ENCODE results near the gene ARHGEF9.

The ARHGEF9 gene

DNA sequence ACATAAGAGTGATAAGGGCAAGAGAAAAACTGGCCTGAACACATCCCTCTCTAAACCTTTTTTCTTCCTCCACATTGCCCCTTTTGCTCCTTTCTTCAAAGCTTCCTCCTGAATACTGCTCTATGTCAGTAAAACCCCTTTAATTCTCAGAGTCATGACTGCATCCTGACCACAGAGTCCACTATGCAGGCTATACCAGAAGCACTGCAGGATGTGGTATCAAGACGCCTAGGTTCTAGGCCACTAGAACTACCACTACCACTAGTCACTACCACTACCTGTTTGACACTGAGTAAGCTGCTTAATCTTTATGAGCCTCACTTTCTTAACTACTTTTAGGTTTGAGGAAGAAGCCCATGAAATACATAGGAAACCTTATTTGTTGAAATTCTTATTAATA, 38.7 kb downstream of the ARHGEF9 start:
- Histone ChIP-seq H3K36me3 (ENCODE audit: insufficient read depth, low read length) (no peaks in the 10 kb centered on the region), H3K9ac (ENCODE audit: low read length) (no peak overlapping the region), H3K27me3 (ENCODE audit: control insufficient read depth in 1 of 2, insufficient read depth in 2 of 2, low read length in 2 of 2) (no peaks in the 10 kb centered on the region), H3K4me3 (ENCODE audit: low read depth in 1 of 2, low read length in 2 of 2) (no peak overlapping the region), H3K9me3 (ENCODE audit: low read length) (no peaks in the 10 kb centered on the region), H3K27ac (ENCODE audit: low read depth, low read length) (no peak overlapping the region), H3K4me1 (ENCODE audit: insufficient read depth, low read length) (peaks cover 18% of the 10 kb centered on the region)

DNA sequence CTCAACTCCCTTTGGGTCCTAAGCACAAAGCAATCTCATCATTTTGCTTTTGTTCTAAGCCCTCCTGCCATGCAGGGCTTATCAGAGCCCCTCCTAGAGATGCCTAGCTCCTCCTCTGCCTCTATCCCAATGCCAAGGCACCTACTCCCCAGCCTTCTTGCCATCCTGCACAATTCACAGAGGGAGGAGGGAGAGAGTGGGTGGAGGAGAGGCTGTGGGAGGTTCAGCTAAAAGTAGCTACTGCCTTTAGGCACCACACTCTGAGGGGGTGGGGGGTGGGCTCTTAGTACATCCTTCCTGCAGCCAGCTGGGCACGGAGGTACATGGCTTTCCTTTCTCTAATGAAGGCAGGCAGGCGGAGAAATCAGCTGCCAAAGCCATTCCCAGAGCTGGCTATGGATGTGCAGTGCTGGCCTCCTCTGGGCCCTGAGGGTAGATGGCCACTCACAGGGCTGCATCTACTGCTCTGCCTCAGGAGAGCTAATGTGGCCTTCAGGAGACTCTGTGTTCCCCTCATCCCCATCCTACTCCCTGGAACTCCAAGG, 40.1 kb downstream of the ARHGEF9 start:
- Histone ChIP-seq H3K4me1 (ENCODE audit: insufficient read depth, low read length) (peaks cover 11% of the 10 kb centered on the region), H3K36me3 (ENCODE audit: insufficient read depth, low read length) (no peaks in the 10 kb centered on the region), H3K9me3 (ENCODE audit: low read length) (no peaks in the 10 kb centered on the region), H3K27me3 (ENCODE audit: control insufficient read depth in 1 of 2, insufficient read depth in 2 of 2, low read length in 2 of 2) (no peaks in the 10 kb centered on the region), H3K4me3 (ENCODE audit: low read depth in 1 of 2, low read length in 2 of 2) (no peak overlapping the region), H3K9ac (ENCODE audit: low read length) (no peak overlapping the region), H3K27ac (ENCODE audit: low read depth, low read length) (no peak overlapping the region)

DNA sequence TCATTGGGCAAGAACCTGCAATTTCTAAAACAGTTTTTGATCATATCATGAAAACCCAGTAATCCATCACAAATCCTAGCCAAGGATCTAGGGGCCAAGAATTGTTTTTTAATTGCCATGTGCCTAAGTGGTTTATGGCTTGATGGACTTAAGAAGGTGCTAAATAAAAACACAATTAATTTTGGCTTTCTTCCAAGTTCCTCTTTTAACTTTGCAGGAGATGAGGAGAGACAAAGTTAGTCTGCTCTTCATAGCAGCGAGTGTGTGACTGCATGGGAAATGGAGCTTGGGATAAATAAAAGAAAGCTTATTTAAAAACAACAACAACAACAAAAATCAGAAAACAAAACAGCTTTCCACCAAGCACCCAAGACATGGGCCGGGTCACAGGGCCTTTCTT, 41.4 kb downstream of the ARHGEF9 start:
- Histone ChIP-seq H3K36me3 (ENCODE audit: insufficient read depth, low read length) (no peaks in the 10 kb centered on the region), H3K27ac (ENCODE audit: low read depth, low read length) (no peak overlapping the region)

DNA sequence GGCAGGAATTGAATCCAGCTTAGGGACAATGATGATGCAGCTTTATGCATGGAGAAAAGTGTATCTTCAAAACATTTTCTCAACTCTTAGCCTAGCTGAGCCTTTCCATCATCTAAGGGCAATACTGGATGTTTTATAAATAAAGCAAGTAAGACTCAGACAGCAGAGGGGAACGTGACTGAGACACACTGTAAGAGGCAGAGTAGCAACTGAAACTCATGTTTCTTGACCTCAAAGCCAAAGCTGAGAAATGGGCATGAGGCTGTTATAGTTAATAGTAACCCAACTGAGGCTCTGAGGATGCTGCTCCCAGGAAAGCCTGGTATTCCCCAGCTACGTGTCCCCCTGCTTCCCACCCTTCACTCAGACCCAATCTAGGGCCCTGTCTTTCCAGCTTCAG, 44.6 kb downstream of the ARHGEF9 start:
- Histone ChIP-seq H3K4me3 (ENCODE audit: low read depth in 1 of 2, low read length in 2 of 2) (no peak overlapping the region), H3K4me1 (ENCODE audit: insufficient read depth, low read length) (peaks cover 8% of the 10 kb centered on the region), H3K27ac (ENCODE audit: low read depth, low read length) (no peak overlapping the region), H3K27me3 (ENCODE audit: control insufficient read depth in 1 of 2, insufficient read depth in 2 of 2, low read length in 2 of 2) (no peaks in the 10 kb centered on the region), H3K36me3 (ENCODE audit: insufficient read depth, low read length) (no peaks in the 10 kb centered on the region), H3K9ac (ENCODE audit: low read length) (no peak overlapping the region), H3K9me3 (ENCODE audit: low read length) (no peaks in the 10 kb centered on the region)

More for the DNA sequence above, 41.4 kb downstream of the ARHGEF9 start:
- Histone ChIP-seq H3K9ac (ENCODE audit: low read length) (no peak overlapping the region), H3K27me3 (ENCODE audit: control insufficient read depth in 1 of 2, insufficient read depth in 2 of 2, low read length in 2 of 2) (no peaks in the 10 kb centered on the region), H3K4me1 (ENCODE audit: insufficient read depth, low read length) (peaks cover 9% of the 10 kb centered on the region), H3K4me3 (ENCODE audit: low read depth in 1 of 2, low read length in 2 of 2) (no peak overlapping the region), H3K9me3 (ENCODE audit: low read length) (no peaks in the 10 kb centered on the region)

DNA sequence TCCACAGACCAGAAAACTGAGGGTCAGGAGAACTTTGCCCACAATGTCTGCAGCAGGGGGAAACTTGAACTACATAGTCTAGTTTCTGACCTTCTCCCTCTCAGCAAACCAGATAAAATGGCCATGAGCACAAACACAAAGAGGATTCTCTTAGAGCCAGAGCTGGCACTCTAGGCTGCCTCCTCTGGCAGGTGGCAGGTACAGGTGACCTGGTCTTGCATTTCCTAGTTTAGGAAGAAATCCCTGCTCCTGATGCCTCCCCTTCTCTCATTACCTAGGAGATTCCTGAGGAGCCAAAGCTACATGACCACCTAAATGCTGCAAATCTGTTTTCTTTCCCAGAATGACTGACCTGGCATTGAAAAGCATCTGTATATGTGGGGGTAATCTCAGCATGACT, 45.1 kb downstream of the ARHGEF9 start:
- Histone ChIP-seq H3K4me3 (ENCODE audit: low read depth in 1 of 2, low read length in 2 of 2) (no peak overlapping the region), H3K9ac (ENCODE audit: low read length) (no peak overlapping the region), H3K36me3 (ENCODE audit: insufficient read depth, low read length) (no peaks in the 10 kb centered on the region), H3K4me1 (ENCODE audit: insufficient read depth, low read length) (peaks cover 8% of the 10 kb centered on the region), H3K9me3 (ENCODE audit: low read length) (no peaks in the 10 kb centered on the region), H3K27me3 (ENCODE audit: control insufficient read depth in 1 of 2, insufficient read depth in 2 of 2, low read length in 2 of 2) (no peaks in the 10 kb centered on the region), H3K27ac (ENCODE audit: low read depth, low read length) (no peak overlapping the region)

DNA sequence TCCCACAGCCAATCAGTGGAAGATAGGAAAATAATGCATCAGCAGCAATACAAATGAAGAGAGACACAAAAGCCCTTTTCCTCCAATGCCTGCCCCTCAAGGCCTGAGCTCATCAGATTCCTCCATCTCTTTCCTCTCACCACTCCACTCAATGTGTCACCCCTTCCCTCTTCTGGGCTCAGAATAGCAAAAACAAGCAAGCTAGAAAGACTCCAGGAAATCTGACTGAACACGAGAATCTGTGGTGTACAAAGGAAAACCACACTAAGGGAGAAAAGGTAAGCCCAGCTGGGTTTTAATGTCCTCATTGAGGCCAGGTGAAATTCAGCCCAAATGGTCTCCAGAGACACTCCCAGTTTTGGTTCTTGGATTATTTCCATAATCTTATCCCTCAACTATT, 46.3 kb downstream of the ARHGEF9 start:
- no peaks in the 10 kb centered on the region for H3K27me3 ChIP-seq (ENCODE audit: control insufficient read depth in 1 of 2, insufficient read depth in 2 of 2, low read length in 2 of 2)
- no peaks in the 10 kb centered on the region for H3K9me3 ChIP-seq (ENCODE audit: low read length)
- no peak overlapping the region for H3K27ac ChIP-seq (ENCODE audit: low read depth, low read length)
- no peak overlapping the region for H3K9ac ChIP-seq (ENCODE audit: low read length)
- no peak overlapping the region for H3K4me3 ChIP-seq (ENCODE audit: low read depth in 1 of 2, low read length in 2 of 2)
- H3K4me1 ChIP-seq (ENCODE audit: insufficient read depth, low read length) = peaks cover 4% of the 10 kb centered on the region
- no peaks in the 10 kb centered on the region for H3K36me3 ChIP-seq (ENCODE audit: insufficient read depth, low read length)

DNA sequence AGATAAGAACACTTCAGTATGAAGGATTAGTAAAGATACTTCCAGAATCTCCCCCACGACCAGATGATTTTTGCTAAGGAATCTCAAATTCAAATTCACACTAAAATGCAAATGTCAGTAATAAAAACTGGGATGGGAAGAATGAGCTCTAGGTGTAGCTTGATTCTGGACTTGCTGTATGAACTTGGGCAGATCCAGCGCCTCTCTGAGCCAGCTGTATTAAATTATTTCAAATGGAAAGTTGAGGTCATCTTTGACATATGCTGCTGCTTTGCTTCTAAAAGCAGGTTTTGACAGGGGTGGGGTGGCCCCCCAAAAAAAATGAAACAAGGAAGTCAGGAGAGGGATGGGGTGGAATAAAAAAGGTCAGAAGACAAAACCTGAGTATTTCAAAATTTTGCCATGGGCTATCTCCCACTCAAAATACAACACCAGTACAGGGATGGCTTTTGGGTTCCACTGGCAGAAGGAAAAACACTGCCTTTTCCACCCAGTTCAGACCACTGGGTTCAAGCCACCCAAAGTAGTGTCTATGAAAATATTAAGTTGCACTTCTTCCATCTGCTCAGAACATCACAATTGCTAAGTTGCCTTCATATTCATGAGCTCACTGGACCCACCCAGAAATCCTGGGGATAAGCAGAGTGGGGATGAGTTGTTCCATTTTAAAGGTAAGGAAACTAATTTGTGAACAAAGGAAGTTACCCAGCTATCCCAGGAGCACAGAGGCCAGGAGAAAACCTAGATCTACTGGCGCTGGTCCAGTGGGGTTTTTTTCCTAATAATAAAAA, 47.7 kb downstream of the ARHGEF9 start:
- Histone ChIP-seq H3K9me3 (ENCODE audit: low read length) (no peaks in the 10 kb centered on the region), H3K4me3 (ENCODE audit: low read depth in 1 of 2, low read length in 2 of 2) (no peak overlapping the region), H3K27me3 (ENCODE audit: control insufficient read depth in 1 of 2, insufficient read depth in 2 of 2, low read length in 2 of 2) (no peaks in the 10 kb centered on the region), H3K4me1 (ENCODE audit: insufficient read depth, low read length) (peaks cover 4% of the 10 kb centered on the region), H3K9ac (ENCODE audit: low read length) (no peak overlapping the region), H3K36me3 (ENCODE audit: insufficient read depth, low read length) (no peaks in the 10 kb centered on the region), H3K27ac (ENCODE audit: low read depth, low read length) (no peak overlapping the region)

DNA sequence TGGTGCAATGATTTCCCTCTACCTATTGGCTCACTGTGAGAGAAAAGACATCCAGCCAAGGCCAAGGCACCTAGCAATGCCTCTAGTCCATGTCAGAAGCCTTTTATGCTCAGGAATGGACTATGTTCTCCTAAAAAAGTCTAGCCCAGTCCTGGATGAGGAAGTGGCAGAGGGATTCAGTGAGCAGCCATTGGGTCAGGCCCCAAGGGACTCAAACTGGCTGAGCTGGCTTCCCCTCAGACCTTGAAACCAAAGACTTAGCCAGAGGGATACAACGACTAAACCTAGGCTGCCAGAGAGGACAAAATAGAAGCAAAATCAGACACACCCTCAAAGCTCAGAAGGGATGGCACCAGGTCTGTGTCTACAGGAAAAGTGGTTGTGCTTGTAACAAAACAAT, 49.1 kb downstream of the ARHGEF9 start:
- no peak overlapping the region for H3K27ac ChIP-seq (ENCODE audit: low read depth, low read length)
- no peak overlapping the region for H3K9ac ChIP-seq (ENCODE audit: low read length)
- H3K36me3 ChIP-seq (ENCODE audit: insufficient read depth, low read length) = no peaks in the 10 kb centered on the region
- no peaks in the 10 kb centered on the region for H3K9me3 ChIP-seq (ENCODE audit: low read length)
- no peak overlapping the region for H3K4me3 ChIP-seq (ENCODE audit: low read depth in 1 of 2, low read length in 2 of 2)
- H3K27me3 ChIP-seq (ENCODE audit: control insufficient read depth in 1 of 2, insufficient read depth in 2 of 2, low read length in 2 of 2) = no peaks in the 10 kb centered on the region
- H3K4me1 ChIP-seq (ENCODE audit: insufficient read depth, low read length) = peaks cover 4% of the 10 kb centered on the region

DNA sequence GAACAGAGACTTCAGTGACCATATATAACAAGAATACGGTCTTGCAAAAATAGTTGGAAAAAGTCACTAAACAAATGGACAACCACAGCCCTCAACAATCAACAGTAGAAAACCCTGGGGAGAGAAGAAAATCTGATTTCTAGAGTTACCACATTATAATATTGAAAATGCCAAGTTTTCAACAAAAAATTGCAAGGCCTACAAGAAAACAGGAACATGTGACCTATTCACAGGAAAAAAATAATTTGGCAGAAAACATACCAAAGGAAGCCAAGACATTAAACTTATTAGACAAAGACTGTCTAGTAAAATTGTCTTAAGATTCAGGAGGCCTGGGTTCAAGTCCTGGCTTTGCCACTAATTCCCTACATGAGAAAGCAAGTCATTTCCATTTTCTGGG, 64.7 kb downstream of the ARHGEF9 start:
- Histone ChIP-seq H3K36me3 (ENCODE audit: insufficient read depth, low read length) (peaks cover 3% of the 10 kb centered on the region), H3K9me3 (ENCODE audit: low read length) (no peaks in the 10 kb centered on the region), H3K4me1 (ENCODE audit: insufficient read depth, low read length) (no peaks in the 10 kb centered on the region), H3K9ac (ENCODE audit: low read length) (no peak overlapping the region), H3K27ac (ENCODE audit: low read depth, low read length) (no peak overlapping the region), H3K4me3 (ENCODE audit: low read depth in 1 of 2, low read length in 2 of 2) (no peak overlapping the region), H3K27me3 (ENCODE audit: control insufficient read depth in 1 of 2, insufficient read depth in 2 of 2, low read length in 2 of 2) (no peaks in the 10 kb centered on the region)

DNA sequence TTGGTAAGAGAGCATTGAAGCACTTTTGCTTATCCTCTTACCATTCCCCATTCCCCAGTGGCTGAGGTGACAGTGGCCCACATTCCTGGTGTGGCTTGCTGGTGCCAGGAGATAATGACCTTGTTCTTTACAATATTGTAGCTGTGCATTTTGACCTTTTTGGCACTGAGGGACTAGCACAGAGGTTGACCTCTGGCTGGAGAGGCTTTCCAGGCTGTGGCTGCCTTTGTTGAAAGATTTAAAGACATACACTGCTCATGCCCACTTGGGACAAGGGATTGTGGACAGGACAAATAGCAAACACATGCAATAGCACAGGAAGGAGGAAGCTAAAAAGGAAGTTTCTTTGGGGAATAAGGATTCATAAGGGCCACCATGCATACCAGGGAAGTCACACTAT, 65.4 kb downstream of the ARHGEF9 start:
- Histone ChIP-seq H3K36me3 (ENCODE audit: insufficient read depth, low read length) (peaks cover 3% of the 10 kb centered on the region), H3K9me3 (ENCODE audit: low read length) (no peaks in the 10 kb centered on the region), H3K4me1 (ENCODE audit: insufficient read depth, low read length) (no peaks in the 10 kb centered on the region), H3K9ac (ENCODE audit: low read length) (no peak overlapping the region), H3K27me3 (ENCODE audit: control insufficient read depth in 1 of 2, insufficient read depth in 2 of 2, low read length in 2 of 2) (no peaks in the 10 kb centered on the region), H3K4me3 (ENCODE audit: low read depth in 1 of 2, low read length in 2 of 2) (no peak overlapping the region), H3K27ac (ENCODE audit: low read depth, low read length) (no peak overlapping the region)

DNA sequence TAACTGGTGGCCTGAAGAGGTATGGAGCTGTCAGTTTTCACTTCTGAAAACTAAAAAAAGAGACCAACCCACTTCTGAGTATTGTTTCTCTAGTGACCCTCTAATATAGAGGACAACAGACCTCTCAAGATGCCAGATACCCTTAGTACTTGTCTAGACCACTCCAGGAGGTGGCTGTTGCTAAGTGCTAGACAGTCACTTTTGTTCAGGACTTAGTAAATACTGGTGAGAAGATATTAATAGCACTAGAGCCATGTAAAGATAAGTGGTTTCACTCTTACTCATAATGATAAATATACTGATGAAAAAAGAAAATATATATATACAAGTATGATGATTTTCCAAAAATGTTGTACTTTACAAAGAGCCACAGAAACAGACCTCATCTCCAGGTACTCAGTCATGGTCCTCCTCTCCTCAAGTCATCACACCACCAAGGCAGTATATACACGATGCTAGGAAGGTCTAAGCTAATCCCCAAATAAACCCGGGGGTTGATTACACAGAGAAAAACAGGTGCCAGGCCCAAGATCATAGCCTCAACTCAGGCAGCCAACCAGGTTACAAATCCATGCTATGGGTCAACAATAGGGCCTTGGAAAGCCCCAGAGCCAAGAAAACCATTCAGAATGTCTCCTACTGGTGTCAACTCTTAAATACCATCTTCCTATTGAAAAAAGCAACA, 66.9 kb downstream of the ARHGEF9 start:
- no peaks in the 10 kb centered on the region for H3K27me3 ChIP-seq (ENCODE audit: control insufficient read depth in 1 of 2, insufficient read depth in 2 of 2, low read length in 2 of 2)
- no peak overlapping the region for H3K9ac ChIP-seq (ENCODE audit: low read length)
- no peaks in the 10 kb centered on the region for H3K4me1 ChIP-seq (ENCODE audit: insufficient read depth, low read length)
- peaks cover 3% of the 10 kb centered on the region for H3K36me3 ChIP-seq (ENCODE audit: insufficient read depth, low read length)
- H3K9me3 ChIP-seq (ENCODE audit: low read length) = no peaks in the 10 kb centered on the region
- no peak overlapping the region for H3K27ac ChIP-seq (ENCODE audit: low read depth, low read length)
- no peak overlapping the region for H3K4me3 ChIP-seq (ENCODE audit: low read depth in 1 of 2, low read length in 2 of 2)

All from muscle layer of colon (tissue), 2 donors.